Measurements from ENCODE around the gene ABCC4.

The ABCC4 gene

DNA sequence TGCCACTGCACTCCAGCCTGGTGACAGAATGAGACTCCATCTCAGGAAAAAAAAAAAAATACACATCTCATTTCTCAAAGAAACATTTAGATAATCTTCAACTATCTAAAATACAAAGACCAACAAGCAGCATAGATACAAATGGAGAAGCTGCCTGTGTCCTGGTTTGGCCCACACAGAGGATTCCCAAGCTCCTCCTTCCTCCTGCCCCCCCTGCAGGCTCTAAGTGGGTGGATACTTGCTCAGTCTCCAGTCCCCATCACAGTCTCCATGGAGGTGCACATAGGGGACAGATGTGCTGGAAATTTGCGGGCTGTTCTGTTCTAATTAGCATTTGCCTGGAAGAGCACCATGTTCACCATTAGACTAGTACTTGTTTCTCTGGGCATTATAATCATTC, 59.9 kb downstream of the ABCC4 start:
- no peaks in the 10 kb centered on the region for H3K9me3 ChIP-seq
- H3K4me3 ChIP-seq = no peak overlapping the region
- H3K36me3 ChIP-seq (replicated peaks) = no peaks in the 10 kb centered on the region; the same call in 1 of the 2 replicates
- in situ Hi-C loops (cut with MboI; ENCODE audit: low sequenced_read_pairs) = no loop called here
- no peak for DNase-seq (ENCODE audit: low spot score in 2 of 2)
- no peaks in the 10 kb centered on the region for H3K27me3 ChIP-seq (ENCODE audit: low read depth)
- H3K4me1 ChIP-seq = no peaks in the 10 kb centered on the region

GRCh38 chr13:95239283-95239682, 62.0 kb downstream of the ABCC4 start:
- no peak for DNase-seq (ENCODE audit: low spot score in 2 of 2)
- H3K36me3 ChIP-seq (replicated peaks) = no peaks in the 10 kb centered on the region
- H3K4me3 ChIP-seq = no peak overlapping the region
- H3K9me3 ChIP-seq = no peaks in the 10 kb centered on the region
- H3K4me1 ChIP-seq = no peaks in the 10 kb centered on the region
- no peaks in the 10 kb centered on the region for H3K27me3 ChIP-seq (ENCODE audit: low read depth)
- in situ Hi-C loops (cut with MboI; ENCODE audit: low sequenced_read_pairs) = no loop called here

DNA sequence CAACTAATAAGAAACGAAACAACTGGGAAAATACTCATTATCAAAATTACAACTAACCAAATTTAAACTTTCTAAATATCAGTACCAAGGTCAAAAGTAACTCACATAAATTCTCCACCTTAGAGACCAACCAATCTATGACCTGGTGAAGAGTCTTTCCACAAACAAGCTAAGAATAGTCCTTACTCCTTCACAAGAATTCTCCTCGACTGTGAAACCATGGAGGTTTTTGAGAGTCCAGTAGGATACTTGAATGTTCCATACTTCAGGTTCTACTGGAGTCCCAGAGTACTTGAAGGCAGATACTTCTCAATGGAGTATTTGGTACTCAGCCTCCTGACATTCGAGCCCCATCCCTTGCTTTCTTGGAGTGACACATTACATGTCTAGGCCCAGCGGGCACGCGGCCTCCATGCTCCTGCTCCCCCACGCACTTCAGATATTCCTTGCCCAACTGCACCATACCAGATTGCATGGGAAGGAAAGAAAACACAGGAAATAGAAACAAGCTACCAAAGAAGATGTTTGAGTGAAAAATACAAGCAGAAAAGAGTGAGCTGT, 63.9 kb downstream of the ABCC4 start:
- Histone ChIP-seq H3K9me3 (no peaks in the 10 kb centered on the region), H3K4me3 (no peak overlapping the region), H3K27me3 (ENCODE audit: low read depth) (no peaks in the 10 kb centered on the region), H3K36me3 (replicated peaks) (no peaks in the 10 kb centered on the region), H3K4me1 (no peaks in the 10 kb centered on the region)
- no peak for DNase-seq (ENCODE audit: low spot score in 2 of 2)
- in situ Hi-C loops (cut with MboI; ENCODE audit: low sequenced_read_pairs) = no loop called here

DNA sequence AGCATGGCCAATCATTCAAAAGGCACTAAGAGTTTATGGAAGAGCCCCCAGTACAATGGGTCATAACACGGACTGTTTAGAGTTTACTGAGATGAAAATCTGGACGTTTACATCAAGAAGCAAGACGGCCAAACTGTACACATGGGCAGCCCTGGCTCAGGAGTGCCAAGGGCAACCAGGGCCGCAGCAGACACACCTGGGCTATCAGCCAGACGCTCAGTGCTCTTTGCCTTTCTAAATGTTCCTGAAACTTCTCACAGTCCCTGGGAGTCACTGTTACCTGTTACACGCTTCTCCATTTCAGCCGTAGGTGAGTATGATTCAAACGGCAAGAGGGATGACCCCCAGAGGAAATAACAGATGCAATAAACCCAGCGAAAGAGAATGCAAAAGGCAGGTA, 64.5 kb downstream of the ABCC4 start:
- no peaks in the 10 kb centered on the region for H3K36me3 ChIP-seq (replicated peaks)
- H3K9me3 ChIP-seq = no peaks in the 10 kb centered on the region
- H3K4me3 ChIP-seq = no peak overlapping the region
- no peaks in the 10 kb centered on the region for H3K27me3 ChIP-seq (ENCODE audit: low read depth)
- in situ Hi-C loops (cut with MboI; ENCODE audit: low sequenced_read_pairs) = no loop called here
- no peak for DNase-seq (ENCODE audit: low spot score in 2 of 2)
- H3K4me1 ChIP-seq = no peaks in the 10 kb centered on the region

DNA sequence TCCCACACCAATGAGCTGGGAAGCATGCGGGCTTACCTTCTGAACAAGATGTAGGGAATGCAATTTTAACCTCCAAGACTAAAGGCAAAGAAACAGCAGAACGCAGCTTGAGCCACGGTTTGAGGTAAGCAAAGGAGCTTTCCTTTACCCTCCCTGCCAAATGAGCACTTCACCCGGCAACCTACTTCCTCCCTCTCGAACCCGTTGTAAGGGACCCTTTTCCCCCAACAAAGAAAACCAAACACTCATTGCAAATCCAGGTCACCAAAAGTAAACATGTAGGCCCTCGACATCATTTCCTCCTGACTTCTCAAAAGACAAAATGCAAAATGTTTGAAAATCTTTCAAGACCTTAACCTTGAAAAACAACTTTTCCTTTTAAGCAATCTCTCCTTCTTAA, 65.3 kb downstream of the ABCC4 start:
- no peaks in the 10 kb centered on the region for H3K4me1 ChIP-seq
- DNase-seq (ENCODE audit: low spot score in 2 of 2) = no peak
- in situ Hi-C loops (cut with MboI; ENCODE audit: low sequenced_read_pairs) = no loop called here
- no peak overlapping the region for H3K4me3 ChIP-seq
- H3K27me3 ChIP-seq (ENCODE audit: low read depth) = no peaks in the 10 kb centered on the region
- H3K9me3 ChIP-seq = no peaks in the 10 kb centered on the region
- H3K36me3 ChIP-seq (replicated peaks) = no peaks in the 10 kb centered on the region

DNA sequence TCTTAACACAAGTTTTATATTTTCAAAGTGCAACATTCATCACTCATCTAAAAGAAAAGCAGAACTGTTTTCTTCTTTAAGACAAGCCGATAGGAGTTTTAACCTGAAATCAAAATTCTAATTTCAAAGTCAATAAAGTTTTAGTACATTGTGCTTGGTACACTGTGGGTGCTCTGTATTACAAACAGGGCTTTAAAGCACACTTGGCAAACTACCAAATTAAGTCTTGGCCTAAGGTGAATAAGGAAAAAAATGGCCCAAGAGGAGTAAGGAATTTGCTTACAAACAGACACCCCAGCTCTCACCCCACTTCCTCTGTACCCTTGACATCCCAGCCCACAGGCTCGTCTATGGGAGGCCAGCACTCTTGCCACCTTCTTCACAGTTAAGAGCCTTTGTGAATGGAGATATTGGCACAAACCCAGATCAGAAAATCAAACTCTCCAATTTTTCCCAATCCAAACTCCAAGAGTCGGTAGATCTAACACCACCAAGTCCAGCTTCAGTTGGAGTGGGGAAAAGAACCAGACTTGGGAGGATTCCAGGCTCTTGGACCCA, 66.0 kb downstream of the ABCC4 start:
- no peaks in the 10 kb centered on the region for H3K27me3 ChIP-seq (ENCODE audit: low read depth)
- H3K4me3 ChIP-seq = no peak overlapping the region
- no peaks in the 10 kb centered on the region for H3K4me1 ChIP-seq
- no peak for DNase-seq (ENCODE audit: low spot score in 2 of 2)
- H3K36me3 ChIP-seq (replicated peaks) = no peaks in the 10 kb centered on the region
- in situ Hi-C loops (cut with MboI; ENCODE audit: low sequenced_read_pairs) = no loop called here
- H3K9me3 ChIP-seq = no peaks in the 10 kb centered on the region

GRCh38 chr13:95234242-95234641, 67.0 kb downstream of the ABCC4 start:
- no peak for DNase-seq (ENCODE audit: low spot score in 2 of 2)
- Histone ChIP-seq H3K4me3 (no peak overlapping the region), H3K36me3 (replicated peaks) (no peaks in the 10 kb centered on the region), H3K9me3 (no peaks in the 10 kb centered on the region), H3K27me3 (ENCODE audit: low read depth) (no peaks in the 10 kb centered on the region), H3K4me1 (no peaks in the 10 kb centered on the region)
- in situ Hi-C loops (cut with MboI; ENCODE audit: low sequenced_read_pairs) = no loop called here

GRCh38 chr13:95233026-95233635, 68.1 kb downstream of the ABCC4 start:
- no peak overlapping the region for H3K4me3 ChIP-seq
- no peaks in the 10 kb centered on the region for H3K27me3 ChIP-seq (ENCODE audit: low read depth)
- in situ Hi-C loops (cut with MboI; ENCODE audit: low sequenced_read_pairs) = no loop called here
- no peak for DNase-seq (ENCODE audit: low spot score in 2 of 2)
- H3K36me3 ChIP-seq (replicated peaks) = no peaks in the 10 kb centered on the region
- no peaks in the 10 kb centered on the region for H3K9me3 ChIP-seq
- no peaks in the 10 kb centered on the region for H3K4me1 ChIP-seq

- DNase-seq (ENCODE audit: low spot score in 2 of 2) = no peak
- Histone ChIP-seq H3K27me3 (ENCODE audit: low read depth) (no peaks in the 10 kb centered on the region), H3K4me3 (no peak overlapping the region), H3K4me1 (no peaks in the 10 kb centered on the region), H3K36me3 (replicated peaks) (no peaks in the 10 kb centered on the region), H3K9me3 (no peaks in the 10 kb centered on the region)
- in situ Hi-C loops (cut with MboI; ENCODE audit: low sequenced_read_pairs) = no loop called here
These were observed 69.9 kb downstream of the ABCC4 start for GRCh38 chr13:95231393-95231792.

GRCh38 chr13:95229855-95230254, 71.4 kb downstream of the ABCC4 start:
- no peak for DNase-seq (ENCODE audit: low spot score in 2 of 2)
- Histone ChIP-seq H3K9me3 (no peaks in the 10 kb centered on the region), H3K4me1 (no peaks in the 10 kb centered on the region), H3K27me3 (ENCODE audit: low read depth) (no peaks in the 10 kb centered on the region), H3K36me3 (replicated peaks) (no peaks in the 10 kb centered on the region), H3K4me3 (no peak overlapping the region)
- in situ Hi-C loops (cut with MboI; ENCODE audit: low sequenced_read_pairs) = no loop called here

DNA sequence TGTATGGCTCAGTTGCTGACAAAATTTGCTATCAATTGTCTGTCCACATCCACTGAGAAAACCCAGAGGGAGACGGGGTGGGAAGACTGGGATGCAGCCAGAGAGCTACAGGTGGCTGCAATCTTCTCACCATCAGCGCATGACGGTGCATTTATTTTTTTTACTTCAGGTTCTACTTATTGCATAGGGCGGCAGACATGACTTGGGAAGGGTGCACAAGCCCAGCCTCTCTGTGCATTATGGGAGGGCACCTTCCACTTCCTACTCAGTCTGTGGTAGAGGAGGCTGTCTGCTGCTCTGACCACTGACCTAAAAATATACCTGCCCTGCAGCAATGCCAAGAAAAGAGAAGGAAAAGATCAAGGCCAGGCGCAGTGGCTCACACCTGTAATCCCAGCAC, 73.1 kb downstream of the ABCC4 start:
- no peak for DNase-seq (ENCODE audit: low spot score in 2 of 2)
- Histone ChIP-seq H3K4me1 (no peaks in the 10 kb centered on the region), H3K4me3 (no peak overlapping the region), H3K9me3 (no peaks in the 10 kb centered on the region), H3K27me3 (ENCODE audit: low read depth) (no peaks in the 10 kb centered on the region), H3K36me3 (replicated peaks) (no peaks in the 10 kb centered on the region)
- in situ Hi-C loops (cut with MboI; ENCODE audit: low sequenced_read_pairs) = no loop called here

DNA sequence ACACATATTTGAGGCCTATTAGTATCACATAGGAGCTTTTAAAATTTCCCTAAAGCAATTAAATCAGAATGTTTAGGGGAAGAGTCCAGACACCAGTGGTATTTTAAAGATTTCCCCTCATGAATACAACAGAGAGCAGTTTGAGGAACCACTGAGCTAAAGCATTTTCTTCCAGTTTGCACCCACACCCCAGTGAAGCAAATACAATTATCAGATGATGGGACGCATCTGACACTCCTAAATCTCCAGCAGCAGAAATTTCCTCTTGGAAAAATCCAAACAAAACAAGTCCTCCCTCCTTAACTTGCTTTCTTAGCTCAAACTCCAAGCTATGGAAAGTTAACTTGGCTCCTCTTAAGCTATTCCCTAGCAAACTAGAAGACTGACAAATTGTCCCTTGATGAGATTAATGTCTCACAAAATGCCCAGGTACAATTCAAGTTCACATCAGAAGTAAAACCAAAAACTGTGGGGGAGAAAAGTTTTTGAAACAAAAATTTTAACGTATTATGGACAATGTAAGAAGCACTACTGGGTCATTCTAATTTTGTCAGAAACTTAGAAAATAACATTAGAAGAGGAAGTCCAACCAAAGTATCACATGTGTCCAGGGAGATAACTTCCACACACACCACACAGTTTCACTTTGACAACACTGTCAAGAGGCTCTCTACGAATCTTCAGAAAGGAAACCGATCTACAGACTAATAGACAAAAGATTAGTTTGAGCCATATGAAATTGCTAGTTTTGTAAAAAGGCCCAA, 74.1 kb downstream of the ABCC4 start:
- DNase-seq (ENCODE audit: low spot score in 2 of 2) = no peak
- in situ Hi-C loops (cut with MboI; ENCODE audit: low sequenced_read_pairs) = no loop called here
- Histone ChIP-seq H3K9me3 (no peaks in the 10 kb centered on the region), H3K4me1 (no peaks in the 10 kb centered on the region), H3K36me3 (replicated peaks) (no peaks in the 10 kb centered on the region), H3K4me3 (no peak overlapping the region), H3K27me3 (ENCODE audit: low read depth) (no peaks in the 10 kb centered on the region)

GRCh38 chr13:95226476-95226875, 74.8 kb downstream of the ABCC4 start:
- DNase-seq (ENCODE audit: low spot score in 2 of 2) = no peak
- in situ Hi-C loops (cut with MboI; ENCODE audit: low sequenced_read_pairs) = no loop called here
- no peaks in the 10 kb centered on the region for H3K9me3 ChIP-seq
- no peaks in the 10 kb centered on the region for H3K27me3 ChIP-seq (ENCODE audit: low read depth)
- H3K4me3 ChIP-seq = no peak overlapping the region
- H3K36me3 ChIP-seq (replicated peaks) = no peaks in the 10 kb centered on the region
- H3K4me1 ChIP-seq = no peaks in the 10 kb centered on the region

- Histone ChIP-seq H3K27me3 (ENCODE audit: low read depth) (no peaks in the 10 kb centered on the region), H3K36me3 (replicated peaks) (no peaks in the 10 kb centered on the region), H3K9me3 (no peaks in the 10 kb centered on the region), H3K4me1 (no peaks in the 10 kb centered on the region), H3K4me3 (no peak overlapping the region)
- in situ Hi-C loops (cut with MboI; ENCODE audit: low sequenced_read_pairs) = no loop called here
- no peak for DNase-seq (ENCODE audit: low spot score in 2 of 2)
These were observed 75.2 kb downstream of the ABCC4 start for GRCh38 chr13:95226050-95226449.
